DOHH2 (cell line): Measurements from ENCODE around the gene TNFSF8.

Experiments used
- EZH2phosphoT487 ChIP-seq: fragments of 200-600 bp; sonication (generic); IDR thresholded peaks from 2 replicates; pipeline ENCODE4 v1.6.1; 2017; ENCODE audit warnings: borderline replicate concordance, mild to moderate bottlenecking, antibody characterized with exemption, low read length, moderate library complexity, mixed read lengths
- TF ChIP-seq, protein P1 (sequence below): fragments of 200-600 bp; sonication (generic); IDR thresholded peaks from one replicate; pipeline ENCODE4 v1.5.1; 2014; ENCODE audit warnings: antibody characterized with exemption, mild to moderate bottlenecking, low read depth, low read length; ENCODE audit not compliant: poor library complexity, severe bottlenecking

DNA sequence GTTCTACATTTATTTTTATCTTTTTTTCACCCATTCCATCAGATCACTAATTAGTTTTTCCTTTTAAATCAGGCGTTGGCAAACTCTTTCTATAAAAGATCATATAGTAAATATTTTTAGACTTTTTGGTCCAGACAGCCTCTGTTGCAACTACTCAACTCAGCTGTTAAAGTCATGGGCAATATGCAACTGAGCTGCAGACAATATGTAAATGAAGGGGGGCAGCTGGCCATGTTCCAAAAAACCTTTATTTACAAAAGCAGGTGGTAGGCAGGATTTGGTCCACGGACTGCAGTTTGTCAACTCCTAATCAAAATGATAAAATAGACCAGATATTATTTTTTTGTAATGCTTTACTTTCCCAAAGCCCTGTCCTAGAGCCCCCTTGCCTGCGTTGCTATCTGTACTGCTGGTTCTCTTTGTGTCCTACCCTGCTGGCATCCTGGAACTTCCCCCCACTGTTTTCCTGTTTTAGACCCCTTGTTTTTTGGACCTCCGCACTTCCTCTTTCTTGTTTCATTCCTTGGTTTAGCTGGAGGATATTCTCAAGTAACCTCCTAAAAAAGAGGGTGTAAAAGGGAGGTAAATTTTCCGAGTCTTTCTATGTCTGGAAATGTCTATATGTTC, 24.7 kb upstream of the TNFSF8 start:
- TF ChIP-seq, protein P1, sequence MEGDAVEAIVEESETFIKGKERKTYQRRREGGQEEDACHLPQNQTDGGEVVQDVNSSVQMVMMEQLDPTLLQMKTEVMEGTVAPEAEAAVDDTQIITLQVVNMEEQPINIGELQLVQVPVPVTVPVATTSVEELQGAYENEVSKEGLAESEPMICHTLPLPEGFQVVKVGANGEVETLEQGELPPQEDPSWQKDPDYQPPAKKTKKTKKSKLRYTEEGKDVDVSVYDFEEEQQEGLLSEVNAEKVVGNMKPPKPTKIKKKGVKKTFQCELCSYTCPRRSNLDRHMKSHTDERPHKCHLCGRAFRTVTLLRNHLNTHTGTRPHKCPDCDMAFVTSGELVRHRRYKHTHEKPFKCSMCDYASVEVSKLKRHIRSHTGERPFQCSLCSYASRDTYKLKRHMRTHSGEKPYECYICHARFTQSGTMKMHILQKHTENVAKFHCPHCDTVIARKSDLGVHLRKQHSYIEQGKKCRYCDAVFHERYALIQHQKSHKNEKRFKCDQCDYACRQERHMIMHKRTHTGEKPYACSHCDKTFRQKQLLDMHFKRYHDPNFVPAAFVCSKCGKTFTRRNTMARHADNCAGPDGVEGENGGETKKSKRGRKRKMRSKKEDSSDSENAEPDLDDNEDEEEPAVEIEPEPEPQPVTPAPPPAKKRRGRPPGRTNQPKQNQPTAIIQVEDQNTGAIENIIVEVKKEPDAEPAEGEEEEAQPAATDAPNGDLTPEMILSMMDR, result no peak
- no peak for TF ChIP-seq EZH2phosphoT487
